HepG2 (cell line): ENCODE data around the gene NAP1L1. TPM values are rescaled to one million over a fixed set of nuclear protein-coding genes. Genes with fewer than 3 reads are reported as not detected.

ENCODE experiments used
- ATAC-seq: fragments of 200-7000 bp; cut with Tn5 transposase; 3 replicates; pipeline ENCODE4 v1.9.1; 2020; ENCODE audit warnings: mild to moderate bottlenecking, moderate library complexity
- BruUV-seq: library from RNA; stranded (reverse); fragments of 400-500 nt; replicated peaks from 2 replicates; lab custom pipeline; 2021; lab: Mats Ljungman, UMichigan
- CTCF ChIA-PET: fragments of 300-600 bp; formaldehyde crosslinking; extraction: SDS; loops from one replicate; lab custom pipeline; 2021; ENCODE audit warnings: low total read pairs, inconsistent platforms, low intra/inter-chr PET ratio; lab: Yijun Ruan, JAX
- POLR2A ChIA-PET: fragments of 350-600 bp; sonication (Branson Sonifier 250); formaldehyde crosslinking; loops from one replicate; lab custom pipeline; 2020; ENCODE audit warnings: antibody characterized with exemption, inconsistent platforms; lab: Yijun Ruan, JAX
- DNase-seq: peaks from one replicate; pipeline ENCODE4 v3.0.0-alpha.2; 2015; ENCODE audit warnings: low spot score
- FAIRE-seq: peaks from 3 replicates; lab custom pipeline; 2011; peaks lifted over from hg19 to GRCh38; lab: Jason Lieb, UNC
- H2AFZ ChIP-seq: one replicate; pipeline ENCODE4 v1.6.1; 2011; ENCODE audit warnings: low read length, inconsistent platforms
- H3K27ac ChIP-seq: fragments of 300-600 bp; 3 replicates; pipeline ENCODE4 v1.8.0; 2011; ENCODE audit warnings: mixed run types, mild to moderate bottlenecking, mixed read lengths, low read length, inconsistent platforms; ENCODE audit not compliant: insufficient read depth; ENCODE audit errors: extremely low read length
- H3K27me3 ChIP-seq, 2 experiments: fragments of 200-600 bp in 1 of 2; 2 replicates in 1 of 2; 3 replicates in 1 of 2; pipeline versions ENCODE4 v1.6.0 to v1.8.0; 2011; ENCODE audit warnings: low read length in 2 of 2, mild to moderate bottlenecking in 2 of 2, moderate library complexity in 2 of 2, inconsistent platforms in 1 of 2; ENCODE audit not compliant: insufficient read depth in 2 of 2, control insufficient read depth in 1 of 2
- H3K36me3 ChIP-seq, 2 experiments: fragments of 200-600 bp in 1 of 2; replicated peaks in 1 of 2; 2 replicates in 1 of 2; 3 replicates in 1 of 2; pipeline versions ENCODE4 v1.5.1 to v1.8.0; 2011; ENCODE audit warnings: low read length in 2 of 2, inconsistent platforms in 1 of 2; ENCODE audit not compliant: insufficient read depth in 2 of 2, control insufficient read depth in 1 of 2
- H3K4me1 ChIP-seq: 2 replicates; pipeline ENCODE4 v1.5.1; 2012; ENCODE audit warnings: low read length, inconsistent platforms; ENCODE audit not compliant: insufficient read depth
- H3K4me2 ChIP-seq: 2 replicates; pipeline ENCODE4 v1.6.0; 2011; ENCODE audit warnings: low read depth, low read length, inconsistent platforms
- H3K4me3 ChIP-seq, 3 experiments: fragments of 200-600 bp in 1 of 3; sonication (generic), shearing (Covaris generic) in 1 of 3; replicated peaks in 1 of 3; 2 replicates each; pipeline ENCODE4 v1.5.1; 2011 to 2016; ENCODE audit warnings: low read length in 3 of 3, inconsistent platforms in 2 of 3, low read depth in 2 of 3, mild to moderate bottlenecking in 2 of 3, control low read depth in 1 of 3, mixed read lengths in 1 of 3; ENCODE audit not compliant: insufficient read depth in 1 of 3
- H3K79me2 ChIP-seq: one replicate; pipeline ENCODE4 v1.6.1; 2011; ENCODE audit warnings: low read length, inconsistent platforms; ENCODE audit not compliant: insufficient read depth
- H3K9ac ChIP-seq: 2 replicates; pipeline ENCODE4 v1.6.0; 2011; ENCODE audit warnings: mild to moderate bottlenecking, low read depth, low read length, inconsistent platforms; ENCODE audit not compliant: insufficient read depth
- H3K9me3 ChIP-seq: 2 replicates; pipeline ENCODE4 v1.5.1; 2012; ENCODE audit warnings: mild to moderate bottlenecking, low read length
- H4K20me1 ChIP-seq: 2 replicates; pipeline ENCODE4 v1.6.0; 2011; ENCODE audit warnings: inconsistent platforms, mild to moderate bottlenecking, low read length, moderate library complexity; ENCODE audit not compliant: insufficient read depth
- DNMT3B ChIP-seq: conservative IDR thresholded peaks from 2 replicates; pipeline ENCODE4 v1.6.1; 2016; ENCODE audit warnings: missing biosample characterization, control low read depth
- ETV5 ChIP-seq: IDR thresholded peaks from 2 replicates; pipeline ENCODE4 v1.6.1; 2018; ENCODE audit warnings: missing biosample characterization, missing genetic modification reagents, inconsistent platforms, borderline replicate concordance
- ISX ChIP-seq: sonication (generic); formaldehyde crosslinking; conservative IDR thresholded peaks from 2 replicates; pipeline ENCODE4 v1.5.0; 2020; ENCODE audit warnings: missing genetic modification reagents
- KLF12 ChIP-seq: sonication (generic); formaldehyde crosslinking; IDR thresholded peaks from 2 replicates; pipeline ENCODE4 v1.4.0; 2020; ENCODE audit warnings: missing genetic modification reagents, borderline replicate concordance
- POGZ ChIP-seq: sonication (generic); formaldehyde crosslinking; IDR thresholded peaks from 2 replicates; pipeline ENCODE4 v1.4.0; 2020; ENCODE audit warnings: mild to moderate bottlenecking, missing genetic modification reagents
- RBAK ChIP-seq: sonication (generic); formaldehyde crosslinking; IDR thresholded peaks from 2 replicates; pipeline ENCODE4 v1.5.1; 2020; ENCODE audit warnings: mild to moderate bottlenecking, missing genetic modification reagents
- ZFP36L1 ChIP-seq: sonication (generic); formaldehyde crosslinking; IDR thresholded peaks from 2 replicates; pipeline ENCODE4 v1.8.0; 2022; ENCODE audit warnings: mild to moderate bottlenecking, missing genetic modification reagents, moderate library complexity
- ZNF3 ChIP-seq: IDR thresholded peaks from 2 replicates; pipeline ENCODE4 v1.7.0; 2017; ENCODE audit warnings: inconsistent platforms
- WGBS: methylation state at CpG from one replicate; pipeline ENCODE4 v1.1.6; 2017; ENCODE audit warnings: low lambda C conversion rate; 5-methylcytosine and 5-hydroxymethylcytosine counted together
- in situ Hi-C: cut with HindIII; loops from 2 replicates; pipeline ENCODE4 v1.10.0; 2017; ENCODE audit warnings: low pct_unique_long_range_greater_than_20kb; ENCODE audit not compliant: extremely low pct_ligation_motif_present
- intact Hi-C: fragments of 100-400 bp; cut with micrococcal nuclease; formaldehyde crosslinking; loops from one replicate; pipeline ENCODE4 v1.10.0; 2022; ENCODE audit not compliant: unreplicated experiment
- polyA plus RNA-seq, 8 experiments: library from polyadenylated mRNA; depleted of rRNA in 3 of 8; stranded (reverse) in 7 of 8; unstranded in 1 of 8; fragments of >200 nt; fragmentation: Illumina TruSeq in 4 of 8; extraction: Trizol in 4 of 8; gene quantifications; 2 replicates each; pipeline versions ENCODE4 v1.2.1 to v1.2.3, GENCODE V29; 2011 to 2016; ENCODE audit warnings: low read depth in 4 of 8, missing spikeins in 1 of 8, mixed read lengths in 1 of 8; ENCODE audit not compliant: insufficient read depth in 1 of 8
- total RNA-seq, 5 experiments: library from RNA; depleted of rRNA; stranded (reverse); fragments of >200 nt; fragmentation: Illumina TruSeq; extraction: Trizol; gene quantifications; 2 replicates each; pipeline ENCODE4 v1.2.3, GENCODE V29; 2016; ENCODE audit warnings: low read depth in 1 of 5
- TF ChIP-seq, protein P1 (sequence below): sonication (generic); formaldehyde crosslinking; IDR thresholded peaks from one replicate; pipeline ENCODE4 v1.5.1; 2020; ENCODE audit warnings: mild to moderate bottlenecking, missing genetic modification reagents; ENCODE audit errors: not compliant biosample characterization
- TF ChIP-seq, protein P2 (sequence below): IDR thresholded peaks from 2 replicates; pipeline ENCODE4 v1.6.1; 2016; ENCODE audit warnings: mild to moderate bottlenecking
- TF ChIP-seq, protein P3 (sequence below): IDR thresholded peaks from 2 replicates; pipeline ENCODE4 v1.6.1; 2012; ENCODE audit warnings: low read length, improper control_type of control experiment

The NAP1L1 gene
- total and polyA plus RNA-seq, 2 of the 13 experiments (the other 11 are each of a cell fraction or from before 2014, with no cell fraction given), result 207 to 309 TPM

DNA sequence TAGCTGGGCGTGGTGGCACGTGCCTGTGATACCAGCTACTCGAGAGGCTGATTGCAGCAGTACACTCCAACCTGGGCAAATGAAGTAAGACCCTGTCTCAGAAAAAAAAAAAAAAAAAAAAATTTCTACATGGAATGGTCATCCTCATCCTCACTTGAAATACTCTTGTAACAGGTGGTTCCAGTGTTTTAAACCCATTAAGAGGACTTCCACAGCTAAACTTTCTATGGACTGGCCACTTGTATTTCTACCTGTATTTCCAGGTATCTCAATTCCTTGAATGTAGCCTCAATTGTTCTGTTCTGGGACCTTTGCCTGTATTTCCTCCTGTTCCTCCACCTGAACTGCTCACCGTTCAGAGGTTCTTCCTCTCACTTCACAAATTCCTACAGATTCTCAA lies 41.1 kb downstream of the NAP1L1 start:
- 97% methylated on average over 4 of the region's 4 CpGs for WGBS
- Histone ChIP-seq H3K4me1 (peaks cover 30% of the 10 kb centered on the region), H3K27me3 (no peaks in the 10 kb centered on the region), H3K9ac (no peak overlapping the region), H3K4me3 (no peak overlapping the region), H3K36me3 (no peaks in the 10 kb centered on the region; a peak in 1 of 5 replicates), H3K27ac (no peak overlapping the region), H4K20me1 (no peaks in the 10 kb centered on the region), H3K79me2 (no peaks in the 10 kb centered on the region), H2AFZ (no peak overlapping the region), H3K9me3 (no peaks in the 10 kb centered on the region), H3K4me2 (no peak overlapping the region)
- POLR2A ChIA-PET, result interaction anchor here (1.4 to 1.5 kb wide), 2 partner anchors 11 to 12 kb away, joined by 4 read pairs; partner anchors contain the start of gene PHLDA1
- CTCF ChIA-PET, result no interaction called here
- no peak for DNase-seq
- BruUV-seq, result no TSS peak
- FAIRE-seq, result no peak
- no peak for ATAC-seq
- in situ Hi-C loops (no loop called here), intact Hi-C loops (no loop called here)
- TF ChIP-seq, protein P1, sequence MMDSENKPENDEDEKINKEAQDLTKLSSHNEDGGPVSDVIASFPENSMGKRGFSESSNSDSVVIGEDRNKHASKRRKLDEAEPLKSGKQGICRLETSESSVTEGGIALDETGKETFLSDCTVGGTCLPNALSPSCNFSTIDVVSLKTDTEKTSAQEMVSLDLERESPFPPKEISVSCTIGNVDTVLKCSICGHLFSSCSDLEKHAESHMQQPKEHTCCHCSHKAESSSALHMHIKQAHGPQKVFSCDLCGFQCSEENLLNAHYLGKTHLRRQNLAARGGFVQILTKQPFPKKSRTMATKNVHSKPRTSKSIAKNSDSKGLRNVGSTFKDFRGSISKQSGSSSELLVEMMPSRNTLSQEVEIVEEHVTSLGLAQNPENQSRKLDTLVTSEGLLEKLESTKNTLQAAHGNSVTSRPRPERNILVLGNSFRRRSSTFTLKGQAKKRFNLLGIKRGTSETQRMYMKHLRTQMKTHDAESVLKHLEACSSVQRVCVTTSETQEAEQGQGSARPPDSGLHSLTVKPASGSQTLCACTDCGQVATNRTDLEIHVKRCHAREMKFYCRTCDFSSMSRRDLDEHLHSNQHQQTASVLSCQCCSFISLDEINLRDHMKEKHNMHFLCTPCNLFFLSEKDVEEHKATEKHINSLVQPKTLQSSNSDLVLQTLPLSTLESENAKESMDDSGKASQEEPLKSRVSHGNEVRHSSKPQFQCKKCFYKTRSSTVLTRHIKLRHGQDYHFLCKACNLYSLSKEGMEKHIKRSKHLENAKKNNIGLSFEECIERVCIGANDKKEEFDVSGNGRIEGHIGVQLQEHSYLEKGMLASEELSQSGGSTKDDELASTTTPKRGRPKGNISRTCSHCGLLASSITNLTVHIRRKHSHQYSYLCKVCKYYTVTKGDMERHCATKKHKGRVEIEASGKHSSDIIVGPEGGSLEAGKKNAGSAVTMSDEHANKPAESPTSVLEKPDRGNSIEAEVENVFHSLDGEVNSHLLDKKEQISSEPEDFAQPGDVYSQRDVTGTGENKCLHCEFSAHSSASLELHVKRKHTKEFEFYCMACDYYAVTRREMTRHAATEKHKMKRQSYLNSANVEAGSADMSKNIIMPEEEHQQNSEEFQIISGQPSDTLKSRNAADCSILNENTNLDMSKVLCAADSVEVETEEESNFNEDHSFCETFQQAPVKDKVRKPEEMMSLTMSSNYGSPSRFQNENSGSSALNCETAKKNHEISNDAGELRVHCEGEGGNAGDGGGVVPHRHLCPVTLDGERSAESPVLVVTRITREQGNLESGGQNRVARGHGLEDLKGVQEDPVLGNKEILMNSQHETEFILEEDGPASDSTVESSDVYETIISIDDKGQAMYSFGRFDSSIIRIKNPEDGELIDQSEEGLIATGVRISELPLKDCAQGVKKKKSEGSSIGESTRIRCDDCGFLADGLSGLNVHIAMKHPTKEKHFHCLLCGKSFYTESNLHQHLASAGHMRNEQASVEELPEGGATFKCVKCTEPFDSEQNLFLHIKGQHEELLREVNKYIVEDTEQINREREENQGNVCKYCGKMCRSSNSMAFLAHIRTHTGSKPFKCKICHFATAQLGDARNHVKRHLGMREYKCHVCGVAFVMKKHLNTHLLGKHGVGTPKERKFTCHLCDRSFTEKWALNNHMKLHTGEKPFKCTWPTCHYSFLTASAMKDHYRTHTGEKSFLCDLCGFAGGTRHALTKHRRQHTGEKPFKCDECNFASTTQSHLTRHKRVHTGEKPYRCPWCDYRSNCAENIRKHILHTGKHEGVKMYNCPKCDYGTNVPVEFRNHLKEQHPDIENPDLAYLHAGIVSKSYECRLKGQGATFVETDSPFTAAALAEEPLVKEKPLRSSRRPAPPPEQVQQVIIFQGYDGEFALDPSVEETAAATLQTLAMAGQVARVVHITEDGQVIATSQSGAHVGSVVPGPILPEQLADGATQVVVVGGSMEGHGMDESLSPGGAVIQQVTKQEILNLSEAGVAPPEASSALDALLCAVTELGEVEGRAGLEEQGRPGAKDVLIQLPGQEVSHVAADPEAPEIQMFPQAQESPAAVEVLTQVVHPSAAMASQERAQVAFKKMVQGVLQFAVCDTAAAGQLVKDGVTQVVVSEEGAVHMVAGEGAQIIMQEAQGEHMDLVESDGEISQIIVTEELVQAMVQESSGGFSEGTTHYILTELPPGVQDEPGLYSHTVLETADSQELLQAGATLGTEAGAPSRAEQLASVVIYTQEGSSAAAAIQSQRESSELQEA (CRISPR knock-in tag), result no peak
- TF ChIP-seq KLF12 (CRISPR knock-in tag) (no peak), ZFP36L1 (CRISPR knock-in tag) (no peak), RBAK (CRISPR knock-in tag) (no peak), DNMT3B (CRISPR knock-in tag) (no peak), ISX (CRISPR knock-in tag) (no peak), ETV5 (CRISPR knock-in tag) (no peak), ZNF3 (CRISPR knock-in tag) (no peak), POGZ (CRISPR knock-in tag) (no peak)
- TF ChIP-seq, protein P2, sequence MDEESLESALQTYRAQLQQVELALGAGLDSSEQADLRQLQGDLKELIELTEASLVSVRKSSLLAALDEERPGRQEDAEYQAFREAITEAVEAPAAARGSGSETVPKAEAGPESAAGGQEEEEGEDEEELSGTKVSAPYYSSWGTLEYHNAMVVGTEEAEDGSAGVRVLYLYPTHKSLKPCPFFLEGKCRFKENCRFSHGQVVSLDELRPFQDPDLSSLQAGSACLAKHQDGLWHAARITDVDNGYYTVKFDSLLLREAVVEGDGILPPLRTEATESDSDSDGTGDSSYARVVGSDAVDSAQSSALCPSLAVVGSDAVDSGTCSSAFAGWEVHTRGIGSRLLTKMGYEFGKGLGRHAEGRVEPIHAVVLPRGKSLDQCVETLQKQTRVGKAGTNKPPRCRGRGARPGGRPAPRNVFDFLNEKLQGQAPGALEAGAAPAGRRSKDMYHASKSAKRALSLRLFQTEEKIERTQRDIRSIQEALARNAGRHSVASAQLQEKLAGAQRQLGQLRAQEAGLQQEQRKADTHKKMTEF, result no peak
- TF ChIP-seq, protein P3, sequence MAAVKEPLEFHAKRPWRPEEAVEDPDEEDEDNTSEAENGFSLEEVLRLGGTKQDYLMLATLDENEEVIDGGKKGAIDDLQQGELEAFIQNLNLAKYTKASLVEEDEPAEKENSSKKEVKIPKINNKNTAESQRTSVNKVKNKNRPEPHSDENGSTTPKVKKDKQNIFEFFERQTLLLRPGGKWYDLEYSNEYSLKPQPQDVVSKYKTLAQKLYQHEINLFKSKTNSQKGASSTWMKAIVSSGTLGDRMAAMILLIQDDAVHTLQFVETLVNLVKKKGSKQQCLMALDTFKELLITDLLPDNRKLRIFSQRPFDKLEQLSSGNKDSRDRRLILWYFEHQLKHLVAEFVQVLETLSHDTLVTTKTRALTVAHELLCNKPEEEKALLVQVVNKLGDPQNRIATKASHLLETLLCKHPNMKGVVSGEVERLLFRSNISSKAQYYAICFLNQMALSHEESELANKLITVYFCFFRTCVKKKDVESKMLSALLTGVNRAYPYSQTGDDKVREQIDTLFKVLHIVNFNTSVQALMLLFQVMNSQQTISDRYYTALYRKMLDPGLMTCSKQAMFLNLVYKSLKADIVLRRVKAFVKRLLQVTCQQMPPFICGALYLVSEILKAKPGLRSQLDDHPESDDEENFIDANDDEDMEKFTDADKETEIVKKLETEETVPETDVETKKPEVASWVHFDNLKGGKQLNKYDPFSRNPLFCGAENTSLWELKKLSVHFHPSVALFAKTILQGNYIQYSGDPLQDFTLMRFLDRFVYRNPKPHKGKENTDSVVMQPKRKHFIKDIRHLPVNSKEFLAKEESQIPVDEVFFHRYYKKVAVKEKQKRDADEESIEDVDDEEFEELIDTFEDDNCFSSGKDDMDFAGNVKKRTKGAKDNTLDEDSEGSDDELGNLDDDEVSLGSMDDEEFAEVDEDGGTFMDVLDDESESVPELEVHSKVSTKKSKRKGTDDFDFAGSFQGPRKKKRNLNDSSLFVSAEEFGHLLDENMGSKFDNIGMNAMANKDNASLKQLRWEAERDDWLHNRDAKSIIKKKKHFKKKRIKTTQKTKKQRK, result no peak
